NB4 (cell line): Measurements from ENCODE around the gene UBA7.
A peak's percentile ranks its signal among the peaks of the same experiment; 100 is the strongest.
"Not testable (repeated sequence)": the region's sequence is repeated elsewhere in the genome, so short reads cannot be mapped to it uniquely, and the experiment has no call there.

Experiments used
- DNase-seq: peaks from one replicate; pipeline ENCODE4 v3.0.0; 2010; ENCODE audit warnings: low read depth
- H3K4me3 ChIP-seq: one replicate; pipeline ENCODE4 v1.5.1; 2011; ENCODE audit warnings: mild to moderate bottlenecking, low read depth, low read length, moderate library complexity
- CTCF ChIP-seq: IDR thresholded peaks from one replicate; pipeline ENCODE4 v1.5.1; 2012; ENCODE audit warnings: low read depth, low read length
- MAX ChIP-seq: IDR thresholded peaks from 2 replicates; pipeline ENCODE4 v1.6.1; 2011; ENCODE audit warnings: low read depth, low read length
- MYC ChIP-seq: IDR thresholded peaks from 2 replicates; pipeline ENCODE4 v1.6.1; 2011; ENCODE audit warnings: low read depth, low read length
- POLR2A ChIP-seq: IDR thresholded peaks from 2 replicates; pipeline ENCODE4 v1.6.1; 2011; ENCODE audit warnings: mild to moderate bottlenecking; ENCODE audit not compliant: insufficient read length; ENCODE audit errors: extremely low read depth

The UBA7 gene

DNA sequence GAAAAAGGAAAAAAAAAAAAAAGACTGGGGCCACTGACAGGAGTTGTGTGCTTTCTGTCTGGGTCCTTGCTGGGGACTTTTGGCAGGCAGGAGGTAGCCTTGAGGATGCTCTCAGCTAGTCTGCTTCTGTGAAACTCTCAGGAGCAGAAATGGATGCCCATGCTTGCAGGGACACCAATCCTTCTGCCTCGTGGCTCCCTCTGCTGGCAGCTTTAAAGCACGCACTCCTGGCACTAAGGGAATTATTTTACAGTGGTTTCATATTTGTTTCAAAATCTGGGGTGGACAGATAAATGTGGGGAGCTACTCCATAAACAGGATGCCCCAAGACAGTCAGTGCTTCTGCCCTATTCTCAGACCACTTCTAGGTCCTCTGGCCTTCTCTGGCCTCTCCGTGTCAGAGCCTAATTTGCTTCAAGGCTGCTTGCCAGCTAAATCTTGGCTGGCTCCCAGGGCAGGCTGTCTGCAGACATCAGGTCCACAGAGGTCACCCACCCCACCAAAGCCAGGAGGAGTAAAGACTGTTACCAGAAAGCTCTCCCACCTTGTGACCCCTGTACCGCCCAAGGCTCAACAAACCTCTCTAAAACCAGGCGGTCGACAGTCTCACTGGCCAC, 25.5 kb upstream of the UBA7 start:
- no peak overlapping the region for H3K4me3 ChIP-seq
- DNase-seq = peak; percentile 82
- TF ChIP-seq MAX (peak; percentile 73; the same call in 1 of the 2 replicates), MYC (no peak; the same call in 1 of the 2 replicates), POLR2A (no peak), CTCF (peak; percentile 82)

DNA sequence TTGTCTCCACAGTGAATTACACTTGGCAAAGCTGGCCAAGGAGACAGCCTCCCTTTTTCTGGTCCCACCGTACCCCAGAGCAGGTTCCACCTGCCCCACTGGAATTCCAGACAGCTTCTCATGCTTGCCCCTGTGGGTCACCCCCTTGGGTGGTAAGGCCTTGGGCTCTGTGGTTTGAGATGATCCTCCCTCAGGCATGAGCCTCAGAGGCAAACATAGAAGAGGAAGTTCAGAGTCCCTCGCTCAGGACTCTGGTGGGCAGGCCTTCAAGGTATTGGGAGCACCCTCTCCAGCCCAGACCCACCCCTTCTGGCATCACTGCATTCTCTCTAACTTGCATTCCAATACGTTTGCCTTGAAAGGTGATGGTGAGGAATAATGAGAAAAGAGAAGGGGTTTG, 17.6 kb upstream of the UBA7 start:
- TF ChIP-seq MYC = no peak
- no peak for TF ChIP-seq POLR2A
- TF ChIP-seq MAX = no peak
- TF ChIP-seq CTCF = no peak
- H3K4me3 ChIP-seq = no peak overlapping the region
- peak; percentile 66 for DNase-seq

- TF ChIP-seq POLR2A (no peak), CTCF (no peak), MYC (no peak), MAX (no peak)
- DNase-seq = no peak
- H3K4me3 ChIP-seq = no peak overlapping the region
These were observed 12.3 kb upstream of the UBA7 start for GRCh38 chr3:49826016-49826415.

GRCh38 chr3:49823131-49823530, 9.4 kb upstream of the UBA7 start:
- not testable (repeated sequence) for DNase-seq, H3K4me3 ChIP-seq

- DNase-seq = no peak
- TF ChIP-seq CTCF = no peak
- TF ChIP-seq MYC = no peak
- no peak for TF ChIP-seq POLR2A
- no peak for TF ChIP-seq MAX
- H3K4me3 ChIP-seq = peak overlapping the region; percentile 42
These were observed 747 bp downstream of the UBA7 start for GRCh38 chr3:49812916-49813496.

DNA sequence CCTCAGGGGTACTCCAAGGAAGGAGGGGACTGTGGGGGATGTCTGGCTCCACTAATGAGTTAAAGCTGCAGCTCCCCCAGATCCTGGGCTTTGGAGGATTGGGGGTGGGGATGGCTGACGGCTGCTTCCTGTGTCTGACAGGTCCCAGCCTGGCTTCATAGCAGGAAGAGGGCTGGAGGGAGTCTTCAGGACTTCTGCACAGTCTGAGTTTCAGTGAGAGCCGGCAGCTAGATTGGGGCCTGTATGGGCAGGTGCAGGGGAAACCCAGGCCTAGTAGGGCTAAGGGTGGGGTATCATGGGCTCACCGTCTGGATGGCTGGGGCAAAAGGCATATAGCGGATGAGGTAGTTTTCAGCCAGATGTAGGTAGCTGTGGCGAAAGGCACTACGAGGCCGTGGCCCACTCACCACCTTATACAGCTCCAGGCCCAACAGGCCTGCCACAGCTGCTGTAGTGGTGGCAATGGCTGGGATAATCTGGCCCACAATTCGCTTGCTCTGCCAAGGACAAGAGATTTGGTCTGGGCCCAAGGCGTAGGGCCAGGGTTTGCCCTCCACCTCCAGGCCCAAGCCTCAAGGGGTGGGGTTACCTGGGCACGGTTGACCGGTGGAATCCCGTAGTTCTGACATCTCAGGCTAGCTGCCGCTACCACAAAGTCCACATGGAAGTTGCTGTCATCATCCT, 6.2 kb downstream of the UBA7 start:
- DNase-seq = peak; percentile 69
- TF ChIP-seq POLR2A = no peak
- TF ChIP-seq MAX = no peak
- TF ChIP-seq CTCF = no peak
- no peak for TF ChIP-seq MYC
- no peak overlapping the region for H3K4me3 ChIP-seq
